Ammon's horn (tissue), 1 donor: Measurements from ENCODE around the gene HOXD9.

Experiments used
- DNase-seq: peaks from one replicate; pipeline ENCODE4 v3.0.0-alpha.2; 2016; ENCODE audit warnings: low spot score

HOXD9 gene

GRCh38 chr2:176085861-176086771 is 36.4 kb upstream of the HOXD9 start:
- DNase-seq: peak; percentile 65

GRCh38 chr2:176087330-176088047 is 35.0 kb upstream of the HOXD9 start:
- DNase-seq: no peak

GRCh38 chr2:176088048-176088936 is 34.2 kb upstream of the HOXD9 start:
- DNase-seq: peak; percentile 55

- no peak for DNase-seq
Observed at GRCh38 chr2:176088937-176089842, 33.3 kb upstream of the HOXD9 start.

GRCh38 chr2:176089843-176090395 is 32.6 kb upstream of the HOXD9 start:
- no peak for DNase-seq

GRCh38 chr2:176090862-176091261 is 31.7 kb upstream of the HOXD9 start:
- no peak for DNase-seq

- DNase-seq: no peak
Observed at GRCh38 chr2:176091329-176092258, 30.9 kb upstream of the HOXD9 start.

- no peak for DNase-seq
Observed at GRCh38 chr2:176092270-176093144, 30.0 kb upstream of the HOXD9 start, which contains the start of gene HOXD13. TSS of gene HOXD13 (plus strand) at chr2:176092721. CDS start at chr2:176092891, 170 bp downstream.

- DNase-seq: no peak
Observed at GRCh38 chr2:176093145-176093897, 29.2 kb upstream of the HOXD9 start.

GRCh38 chr2:176093898-176094249 is 28.6 kb upstream of the HOXD9 start:
- no peak for DNase-seq

GRCh38 chr2:176094349-176094748 is 28.2 kb upstream of the HOXD9 start:
- DNase-seq: no peak

GRCh38 chr2:176095421-176095820 is 27.1 kb upstream of the HOXD9 start:
- DNase-seq: no peak

- no peak for DNase-seq
Observed at GRCh38 chr2:176096243-176096985, 26.1 kb upstream of the HOXD9 start.

GRCh38 chr2:176096986-176097819 is 25.3 kb upstream of the HOXD9 start:
- peak; percentile 47 for DNase-seq

- no peak for DNase-seq
Observed at GRCh38 chr2:176097820-176098365, 24.6 kb upstream of the HOXD9 start.
